Neural cell (in vitro differentiated cells): ENCODE data around the gene TRPM2. TPM values are rescaled to one million over a fixed set of nuclear protein-coding genes. Genes with fewer than 3 reads are reported as not detected.

ENCODE experiments used
- H2AFZ ChIP-seq: fragments of 200-600, 300-800 bp; sonication (generic), shearing (Covaris generic); 2 replicates; pipeline ENCODE4 v1.6.0; 2014; ENCODE audit warnings: low read depth, mild to moderate bottlenecking, antibody characterized with exemption, low read length, moderate library complexity
- H3F3A ChIP-seq: fragments of 200-600 bp; shearing (Covaris generic); 2 replicates; pipeline ENCODE4 v1.6.1; 2016; ENCODE audit warnings: mild to moderate bottlenecking, moderate library complexity, mixed read lengths, antibody characterized with exemption, low read length; ENCODE audit not compliant: insufficient read depth, poor library complexity, severe bottlenecking
- H3K27ac ChIP-seq: fragments of 200-600, 300-800 bp; sonication (generic), shearing (Covaris generic); 2 replicates; pipeline ENCODE4 v1.5.1; 2014; ENCODE audit warnings: mild to moderate bottlenecking, low read length, moderate library complexity
- H3K27me3 ChIP-seq: fragments of 300-800, 200-600 bp; sonication (generic), shearing (Covaris generic); 2 replicates; pipeline ENCODE4 v1.6.0; 2014; ENCODE audit warnings: mild to moderate bottlenecking, low read depth, low read length, moderate library complexity; ENCODE audit not compliant: insufficient read depth
- H3K36me3 ChIP-seq: fragments of 300-800, 200-600 bp; sonication (generic), shearing (Covaris generic); 2 replicates; pipeline ENCODE4 v1.5.1; 2014; ENCODE audit warnings: mild to moderate bottlenecking, antibody characterized with exemption, low read length, moderate library complexity; ENCODE audit not compliant: insufficient read depth
- H3K4me2 ChIP-seq: fragments of 300-800, 200-600 bp; sonication (generic), shearing (Covaris generic); 2 replicates; pipeline ENCODE4 v1.6.0; 2014; ENCODE audit warnings: mild to moderate bottlenecking, low read length
- H3K4me3 ChIP-seq: fragments of 300-800, 200-600 bp; sonication (generic), shearing (Covaris generic); 2 replicates; pipeline ENCODE4 v1.5.1; 2014; ENCODE audit warnings: mild to moderate bottlenecking, low read length, moderate library complexity
- H3K79me2 ChIP-seq: fragments of 200-600 bp; shearing (Covaris generic); replicated peaks from 2 replicates; pipeline ENCODE4 v1.6.0; 2014; ENCODE audit warnings: mild to moderate bottlenecking, low read length, moderate library complexity; ENCODE audit not compliant: insufficient read depth
- H3K9ac ChIP-seq: fragments of 300-800, 200-600 bp; sonication (generic), shearing (Covaris generic); 2 replicates; pipeline ENCODE4 v1.6.1; 2016; ENCODE audit warnings: mild to moderate bottlenecking, low read length, mixed read lengths
- H3K9me2 ChIP-seq: fragments of 200-600 bp; shearing (Covaris generic); 2 replicates; pipeline ENCODE4 v1.6.1; 2016; ENCODE audit warnings: mild to moderate bottlenecking, low read length, mixed read lengths; ENCODE audit not compliant: insufficient read depth
- H3K9me3 ChIP-seq: fragments of 200-600, 300-800 bp; sonication (generic), shearing (Covaris generic); 2 replicates; pipeline ENCODE4 v1.6.1; 2016; ENCODE audit warnings: mild to moderate bottlenecking, mixed run types, low read length, moderate library complexity, mixed read lengths
- H4K20me1 ChIP-seq: fragments of 200-600 bp; shearing (Covaris generic); 2 replicates; pipeline ENCODE4 v1.6.1; 2016; ENCODE audit warnings: mild to moderate bottlenecking, mixed run types; ENCODE audit not compliant: insufficient read depth
- CTCF ChIP-seq: fragments of 450-650 bp; IDR thresholded peaks from 2 replicates; pipeline ENCODE4 v1.5.1; 2014; ENCODE audit warnings: antibody characterized with exemption, mild to moderate bottlenecking, moderate library complexity; ENCODE audit not compliant: poor library complexity, severe bottlenecking
- EP300 ChIP-seq: fragments of 450-650 bp; conservative IDR thresholded peaks from 2 replicates; pipeline ENCODE4 v1.6.1; 2014; ENCODE audit warnings: antibody characterized with exemption, mild to moderate bottlenecking, moderate library complexity; ENCODE audit not compliant: poor library complexity, severe bottlenecking
- EZH2 ChIP-seq: fragments of 200-600, 300-800 bp; shearing (Covaris generic), sonication (generic); IDR thresholded peaks from 2 replicates; pipeline ENCODE4 v1.6.1; 2014; ENCODE audit warnings: antibody characterized with exemption, low read length, borderline replicate concordance, mild to moderate bottlenecking; ENCODE audit not compliant: insufficient read depth, poor library complexity, severe bottlenecking
- MXI1 ChIP-seq: fragments of 450-650 bp; conservative IDR thresholded peaks from 2 replicates; pipeline ENCODE4 v1.6.1; 2014; ENCODE audit warnings: antibody characterized with exemption, mild to moderate bottlenecking; ENCODE audit not compliant: poor library complexity, severe bottlenecking
- POLR2AphosphoS5 ChIP-seq: IDR thresholded peaks from 2 replicates; pipeline ENCODE4 v1.6.1; 2012
- RAD21 ChIP-seq: fragments of 450-650 bp; conservative IDR thresholded peaks from 2 replicates; pipeline ENCODE4 v1.6.1; 2014; ENCODE audit warnings: antibody characterized with exemption, mild to moderate bottlenecking, moderate library complexity
- REST ChIP-seq: IDR thresholded peaks from 2 replicates; pipeline ENCODE4 v1.6.1; 2012; ENCODE audit warnings: borderline replicate concordance
- SMC3 ChIP-seq: fragments of 450-650 bp; conservative IDR thresholded peaks from 2 replicates; pipeline ENCODE4 v1.6.1; 2014; ENCODE audit warnings: antibody characterized with exemption, mild to moderate bottlenecking, moderate library complexity; ENCODE audit not compliant: poor library complexity
- TAF1 ChIP-seq: IDR thresholded peaks from 2 replicates; pipeline ENCODE4 v1.6.1; 2012; ENCODE audit warnings: low read depth
- polyA plus RNA-seq: library from polyadenylated mRNA; depleted of rRNA; stranded (reverse); fragments of >200 nt; gene quantifications from 2 replicates; pipeline ENCODE4 v1.2.3, GENCODE V29; 2014

TRPM2 gene
- polyA plus RNA-seq, 1 donor from 2014 or later = 0.14 TPM

DNA sequence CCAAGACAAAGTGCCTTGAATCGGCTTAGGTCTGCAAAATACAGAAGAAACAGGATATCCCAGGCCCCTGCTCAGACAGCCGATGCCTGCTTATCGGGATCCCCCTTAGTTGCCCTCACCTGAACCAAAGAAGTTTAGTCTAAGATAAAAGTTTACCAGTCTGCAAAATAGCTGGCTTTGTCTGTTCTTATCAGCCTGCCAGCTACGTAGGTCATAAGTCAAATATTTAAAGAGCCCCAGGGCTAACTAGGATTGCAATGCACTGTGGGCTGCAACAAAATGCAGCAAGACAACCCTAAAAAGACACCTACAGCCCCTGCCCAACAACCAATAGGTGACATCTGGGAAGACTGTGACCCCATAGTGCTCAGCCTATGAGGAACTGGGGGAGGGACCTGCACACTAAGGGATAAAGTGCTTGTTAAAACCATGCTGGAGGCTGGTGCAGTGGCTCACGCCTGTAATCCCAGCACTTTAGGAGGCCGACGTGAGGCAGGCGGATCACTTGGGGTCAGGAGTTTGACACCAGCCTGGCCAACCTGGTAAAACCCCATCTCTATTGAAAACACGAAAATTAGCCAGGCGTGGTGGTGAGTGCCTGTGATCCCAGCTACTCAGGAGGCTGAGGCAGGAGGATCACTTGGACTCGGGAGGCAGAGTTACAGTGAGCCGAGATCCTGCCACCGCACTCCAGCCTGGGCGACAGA, 129.3 kb downstream of the TRPM2 start:
- TF ChIP-seq EZH2 (no peak), REST (no peak)
- H3K9me2 ChIP-seq = no peaks in the 10 kb centered on the region
- H3K27ac ChIP-seq = no peak overlapping the region
- no peaks in the 10 kb centered on the region for H3K9me3 ChIP-seq
- no peak overlapping the region for H3K4me3 ChIP-seq
- no peak overlapping the region for H2AFZ ChIP-seq
- H3K9ac ChIP-seq = no peak overlapping the region
- no peaks in the 10 kb centered on the region for H3F3A ChIP-seq
- no peaks in the 10 kb centered on the region for H4K20me1 ChIP-seq
- H3K36me3 ChIP-seq = no peaks in the 10 kb centered on the region
- H3K79me2 ChIP-seq = no peaks in the 10 kb centered on the region
- H3K27me3 ChIP-seq = no peaks in the 10 kb centered on the region
- no peak overlapping the region for H3K4me2 ChIP-seq

DNA sequence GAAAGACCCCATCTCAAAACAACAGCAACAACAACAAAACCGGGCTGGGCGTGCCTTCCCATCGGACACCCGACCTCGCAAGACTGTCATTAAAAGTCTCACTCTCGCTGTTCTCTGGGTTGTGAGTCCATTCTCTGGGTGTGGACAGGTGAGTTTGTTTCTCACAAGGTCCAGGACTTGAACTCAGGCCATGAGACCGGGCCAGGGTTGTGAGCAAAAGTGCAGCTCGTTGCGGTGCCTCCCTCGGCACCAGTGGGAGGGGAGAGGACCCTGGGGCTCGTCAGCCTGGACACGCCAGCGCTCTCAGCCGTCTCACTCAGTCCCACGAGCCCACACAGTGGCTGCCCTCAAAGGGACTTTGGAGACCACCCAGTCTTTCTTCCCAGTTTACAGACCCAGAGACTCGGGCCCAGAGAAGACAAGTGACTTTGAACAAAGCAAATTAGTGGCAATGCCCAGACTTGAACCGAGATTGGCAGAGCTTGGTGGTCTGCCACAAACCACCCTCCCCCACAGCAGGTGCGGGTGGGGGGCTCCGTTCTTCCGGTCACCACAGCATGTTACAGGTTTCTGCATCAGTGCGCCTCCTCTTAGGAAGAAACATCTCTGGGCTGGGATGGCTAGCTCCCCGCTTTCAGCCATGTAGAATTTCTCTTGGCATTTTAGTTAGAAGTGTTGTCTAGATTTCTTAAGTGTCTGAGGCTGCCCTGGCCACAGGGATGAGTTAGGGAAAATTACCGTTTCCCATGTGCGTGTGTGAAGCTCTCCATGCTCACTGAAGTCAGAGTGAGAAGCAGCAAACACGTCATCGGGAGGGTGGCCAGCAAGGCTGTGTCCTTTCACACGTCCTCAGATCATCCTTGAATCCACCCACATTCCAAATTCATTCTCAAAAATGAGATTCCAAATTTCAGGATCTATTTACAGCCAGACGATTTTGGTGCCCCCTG, 130.1 kb downstream of the TRPM2 start:
- Histone ChIP-seq H3K4me2 (no peak overlapping the region), H3K9me2 (no peaks in the 10 kb centered on the region), H3K79me2 (no peaks in the 10 kb centered on the region), H3K9ac (no peak overlapping the region), H3K27ac (no peak overlapping the region), H3K4me3 (no peak overlapping the region), H3K27me3 (no peaks in the 10 kb centered on the region), H4K20me1 (no peaks in the 10 kb centered on the region), H3K36me3 (no peaks in the 10 kb centered on the region), H3F3A (no peaks in the 10 kb centered on the region), H3K9me3 (no peaks in the 10 kb centered on the region), H2AFZ (no peak overlapping the region)
- TF ChIP-seq TAF1 (no peak), POLR2AphosphoS5 (no peak), CTCF (no peak), MXI1 (no peak), SMC3 (no peak), REST (no peak), EZH2 (no peak), EP300 (no peak), RAD21 (no peak)
